ENCODE results near the gene C19orf12. TPM values are rescaled to one million over a fixed set of nuclear protein-coding genes. Genes with fewer than 3 reads are reported as not detected.

C19orf12 gene
- total and polyA plus RNA-seq, 2 of the 13 experiments (the other 11 are each of a cell fraction or from before 2014, with no cell fraction given) = 17.7 to 34.4 TPM

GRCh38 chr19:29665215-29665825 lies 49.7 kb downstream of the C19orf12 start, which contains the start of gene PLEKHF1 (continued):
- TF ChIP-seq ZNF775 (CRISPR knock-in tag; IDR thresholded peaks at IDR 0.05; ENCODE audit: borderline replicate concordance) = no peak
- no peak for TF ChIP-seq HOXA7 (CRISPR knock-in tag; IDR thresholded peaks at IDR 0.05)
- no peak for TF ChIP-seq IRX3 (CRISPR knock-in tag; IDR thresholded peaks at IDR 0.05; ENCODE audit: borderline replicate concordance, low read depth)
- no peak for TF ChIP-seq POLR2AphosphoS2 (IDR thresholded peaks at IDR 0.05; ENCODE audit: low read depth, low read length)
- no peak for TF ChIP-seq STAT6 (CRISPR knock-in tag; IDR thresholded peaks at IDR 0.05; ENCODE audit: borderline replicate concordance)
- no peak for TF ChIP-seq TSC22D2 (CRISPR knock-in tag; IDR thresholded peaks at IDR 0.05; ENCODE audit: borderline replicate concordance)
- no peak for TF ChIP-seq ATF5 (CRISPR knock-in tag; IDR thresholded peaks at IDR 0.05; ENCODE audit: low read depth)
- TF ChIP-seq TEAD3 (CRISPR knock-in tag; optimal IDR thresholded peaks at IDR 0.05; ENCODE audit: borderline replicate concordance) = no peak
- no peak for TF ChIP-seq TARDBP (CRISPR knock-in tag; IDR thresholded peaks at IDR 0.05)
- TF ChIP-seq MAZ (IDR thresholded peaks at IDR 0.05; ENCODE audit: borderline replicate concordance, low read depth, low read length) = no peak
- peak; percentile 69; the same call in 1 of the 2 replicates for TF ChIP-seq MAZ (CRISPR knock-in tag; IDR thresholded peaks at IDR 0.05; ENCODE audit: low read depth)
- no peak for TF ChIP-seq ZNF329 (CRISPR knock-in tag; IDR thresholded peaks at IDR 0.05; ENCODE audit: low read depth)
- TF ChIP-seq SRF (IDR thresholded peaks at IDR 0.05; ENCODE audit: low read depth, low read length) = no peak
- TF ChIP-seq ZNF878 (CRISPR knock-in tag; IDR thresholded peaks at IDR 0.05) = no peak
- no peak for TF ChIP-seq SPEN (CRISPR knock-in tag; IDR thresholded peaks at IDR 0.05; ENCODE audit: low read depth)
- TF ChIP-seq ZNF678 (CRISPR knock-in tag; IDR thresholded peaks at IDR 0.05) = no peak
- no peak for TF ChIP-seq FOXA1 (IDR thresholded peaks at IDR 0.05)
- TF ChIP-seq FOXA1 (CRISPR knock-in tag; IDR thresholded peaks at IDR 0.05) = no peak
- no peak for TF ChIP-seq NAIF1 (CRISPR knock-in tag; IDR thresholded peaks at IDR 0.05; ENCODE audit: borderline replicate concordance)
- TF ChIP-seq DZIP1 (CRISPR knock-in tag; IDR thresholded peaks at IDR 0.05) = no peak
- TF ChIP-seq ZSCAN21 (CRISPR knock-in tag; IDR thresholded peaks at IDR 0.05; ENCODE audit: borderline replicate concordance) = no peak; the same call in 1 of the 2 replicates
